KMS-11 (cell line): Measurements from ENCODE around the gene STH.

ENCODE experiments used
- H2AFZ ChIP-seq: fragments of 200-600 bp; sonication (generic); 2 replicates; pipeline ENCODE4 v1.6.1; 2016; ENCODE audit warnings: antibody characterized with exemption, mixed run types, low read depth
- H3K27ac ChIP-seq: fragments of 200-600 bp; sonication (generic); 2 replicates; pipeline ENCODE4 v1.6.1; 2016; ENCODE audit warnings: mild to moderate bottlenecking, mixed run types
- H3K27me3 ChIP-seq: fragments of 200-600 bp; sonication (generic); 2 replicates; pipeline ENCODE4 v1.6.1; 2017; ENCODE audit warnings: mild to moderate bottlenecking, low read depth, mixed run types, moderate library complexity; ENCODE audit not compliant: insufficient read depth
- H3K36me3 ChIP-seq: fragments of 200-600 bp; sonication (generic); 2 replicates; pipeline ENCODE4 v1.6.1; 2017; ENCODE audit warnings: mild to moderate bottlenecking, mixed run types; ENCODE audit not compliant: insufficient read depth
- H3K4me1 ChIP-seq: fragments of 200-600 bp; sonication (generic); 2 replicates; pipeline ENCODE4 v1.6.1; 2016; ENCODE audit warnings: mild to moderate bottlenecking, low read depth, mixed run types; ENCODE audit not compliant: poor library complexity, severe bottlenecking
- H3K4me2 ChIP-seq: fragments of 200-600 bp; sonication (generic); 2 replicates; pipeline ENCODE4 v1.7.0; 2016; ENCODE audit warnings: mild to moderate bottlenecking, mixed run types
- H3K4me3 ChIP-seq: fragments of 200-600 bp; sonication (generic); IDR thresholded peaks from 2 replicates; pipeline ENCODE4 v1.6.1; 2017; ENCODE audit warnings: low read depth, low read length, mixed read lengths; ENCODE audit not compliant: insufficient read depth
- H3K79me2 ChIP-seq: fragments of 200-600 bp; sonication (generic); 2 replicates; pipeline ENCODE4 v1.6.1; 2016; ENCODE audit warnings: low read depth, mixed run types; ENCODE audit not compliant: insufficient read depth
- H3K9ac ChIP-seq: fragments of 200-600 bp; sonication (generic); 2 replicates; pipeline ENCODE4 v1.6.1; 2016; ENCODE audit warnings: mild to moderate bottlenecking, mixed run types
- H4K20me1 ChIP-seq: fragments of 200-600 bp; sonication (generic); 2 replicates; pipeline ENCODE4 v1.6.1; 2016; ENCODE audit warnings: mild to moderate bottlenecking, mixed run types; ENCODE audit not compliant: insufficient read depth
- TF ChIP-seq, protein P1 (sequence below): fragments of 200-600 bp; sonication (generic); conservative IDR thresholded peaks from 2 replicates; pipeline ENCODE4 v1.6.1; 2017; ENCODE audit warnings: low read depth, mild to moderate bottlenecking, antibody characterized with exemption, low read length, moderate library complexity, mixed read lengths

STH gene

DNA sequence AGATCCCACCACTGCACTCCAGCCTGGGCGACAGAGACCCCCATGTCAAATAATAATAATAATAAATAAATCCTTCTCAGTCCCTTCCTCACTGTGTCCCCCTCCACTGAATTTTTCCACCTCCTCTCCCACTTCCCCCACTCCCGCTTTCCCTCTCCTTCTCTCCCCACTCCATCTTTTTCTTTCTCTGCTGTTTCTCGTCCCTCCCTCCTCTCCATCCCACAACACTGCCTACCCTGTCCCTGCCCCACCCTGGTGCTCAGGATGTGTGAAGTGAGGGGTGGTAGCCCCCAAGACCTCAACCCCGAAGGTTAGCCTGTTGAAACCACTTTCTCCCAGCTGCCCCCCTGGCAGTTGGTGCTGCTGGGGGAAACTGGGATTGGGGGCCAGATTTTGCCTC lies 34.4 kb upstream of the STH start:
- H3K4me3 ChIP-seq: no peak overlapping the region
- no peak overlapping the region for H3K27ac ChIP-seq
- H3K4me2 ChIP-seq: no peak overlapping the region
- H4K20me1 ChIP-seq: no peaks in the 10 kb centered on the region
- H3K9ac ChIP-seq: no peak overlapping the region
- H3K79me2 ChIP-seq: no peaks in the 10 kb centered on the region
- no peaks in the 10 kb centered on the region for H3K4me1 ChIP-seq
- H3K27me3 ChIP-seq: no peaks in the 10 kb centered on the region
- TF ChIP-seq, protein P1, sequence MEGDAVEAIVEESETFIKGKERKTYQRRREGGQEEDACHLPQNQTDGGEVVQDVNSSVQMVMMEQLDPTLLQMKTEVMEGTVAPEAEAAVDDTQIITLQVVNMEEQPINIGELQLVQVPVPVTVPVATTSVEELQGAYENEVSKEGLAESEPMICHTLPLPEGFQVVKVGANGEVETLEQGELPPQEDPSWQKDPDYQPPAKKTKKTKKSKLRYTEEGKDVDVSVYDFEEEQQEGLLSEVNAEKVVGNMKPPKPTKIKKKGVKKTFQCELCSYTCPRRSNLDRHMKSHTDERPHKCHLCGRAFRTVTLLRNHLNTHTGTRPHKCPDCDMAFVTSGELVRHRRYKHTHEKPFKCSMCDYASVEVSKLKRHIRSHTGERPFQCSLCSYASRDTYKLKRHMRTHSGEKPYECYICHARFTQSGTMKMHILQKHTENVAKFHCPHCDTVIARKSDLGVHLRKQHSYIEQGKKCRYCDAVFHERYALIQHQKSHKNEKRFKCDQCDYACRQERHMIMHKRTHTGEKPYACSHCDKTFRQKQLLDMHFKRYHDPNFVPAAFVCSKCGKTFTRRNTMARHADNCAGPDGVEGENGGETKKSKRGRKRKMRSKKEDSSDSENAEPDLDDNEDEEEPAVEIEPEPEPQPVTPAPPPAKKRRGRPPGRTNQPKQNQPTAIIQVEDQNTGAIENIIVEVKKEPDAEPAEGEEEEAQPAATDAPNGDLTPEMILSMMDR: no peak
- no peak overlapping the region for H2AFZ ChIP-seq
- H3K36me3 ChIP-seq: no peaks in the 10 kb centered on the region

DNA sequence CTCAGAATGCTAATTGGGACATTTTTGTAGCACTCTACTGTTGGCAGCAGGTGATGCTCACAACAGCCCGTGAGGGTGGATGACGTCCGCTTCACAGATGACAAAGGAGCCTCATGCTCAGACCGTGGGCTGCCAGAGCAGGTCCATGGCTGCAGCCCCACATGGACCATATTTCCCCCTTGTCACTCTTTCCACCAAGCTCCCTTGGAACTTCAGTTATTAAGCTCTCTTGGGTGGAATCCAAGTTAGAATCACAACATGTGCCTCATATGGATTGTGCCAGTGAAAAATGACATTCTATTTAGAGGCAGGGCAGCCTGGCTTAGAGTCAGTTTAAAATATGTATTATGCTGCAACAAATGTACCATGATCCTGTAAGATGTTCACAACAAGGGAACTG lies 33.2 kb upstream of the STH start:
- TF ChIP-seq, protein P1: no peak
- H3K79me2 ChIP-seq: no peaks in the 10 kb centered on the region
- no peak overlapping the region for H3K4me3 ChIP-seq
- no peaks in the 10 kb centered on the region for H3K36me3 ChIP-seq
- H2AFZ ChIP-seq: no peak overlapping the region
- H3K4me1 ChIP-seq: no peaks in the 10 kb centered on the region
- H4K20me1 ChIP-seq: no peaks in the 10 kb centered on the region
- H3K27me3 ChIP-seq: no peaks in the 10 kb centered on the region
- no peak overlapping the region for H3K27ac ChIP-seq
- H3K9ac ChIP-seq: no peak overlapping the region
- H3K4me2 ChIP-seq: no peak overlapping the region

DNA sequence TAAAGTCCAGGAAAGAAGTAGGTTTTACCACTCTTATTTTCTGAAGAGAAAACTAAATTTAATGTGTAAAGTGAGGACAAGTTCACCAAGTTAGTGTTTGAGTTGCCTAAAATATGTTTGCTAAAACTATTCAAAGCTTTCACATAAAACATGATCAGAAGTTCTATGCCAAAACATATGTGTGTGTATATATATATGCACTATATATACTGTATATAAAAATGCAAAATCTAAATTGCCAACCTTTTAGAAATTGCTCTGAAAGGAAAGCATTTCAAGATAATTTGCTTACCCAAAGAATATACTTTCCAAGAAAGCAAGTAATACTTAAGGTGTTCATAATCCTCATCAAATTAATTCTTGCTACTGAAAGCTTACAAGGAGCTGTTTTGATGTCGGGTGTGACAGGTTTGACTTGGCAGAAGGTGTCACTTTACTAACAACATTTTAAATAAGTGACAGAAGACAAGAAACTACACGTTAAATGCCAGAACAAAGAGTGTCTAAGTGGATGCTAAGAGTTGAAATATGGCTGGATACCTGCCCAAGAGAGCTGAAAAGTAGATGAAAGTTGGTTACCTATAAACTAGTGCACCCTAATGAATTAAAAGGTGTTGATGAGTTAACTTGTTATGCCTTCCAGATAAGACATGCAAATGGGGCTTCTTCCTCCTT lies 32.3 kb upstream of the STH start:
- Histone ChIP-seq H3K27me3 (no peaks in the 10 kb centered on the region), H4K20me1 (no peaks in the 10 kb centered on the region), H3K27ac (no peak overlapping the region), H3K36me3 (no peaks in the 10 kb centered on the region), H3K9ac (no peak overlapping the region), H3K4me3 (no peak overlapping the region), H3K4me1 (no peaks in the 10 kb centered on the region), H3K79me2 (no peaks in the 10 kb centered on the region), H3K4me2 (no peak overlapping the region), H2AFZ (no peak overlapping the region)
- TF ChIP-seq, protein P1: no peak

DNA sequence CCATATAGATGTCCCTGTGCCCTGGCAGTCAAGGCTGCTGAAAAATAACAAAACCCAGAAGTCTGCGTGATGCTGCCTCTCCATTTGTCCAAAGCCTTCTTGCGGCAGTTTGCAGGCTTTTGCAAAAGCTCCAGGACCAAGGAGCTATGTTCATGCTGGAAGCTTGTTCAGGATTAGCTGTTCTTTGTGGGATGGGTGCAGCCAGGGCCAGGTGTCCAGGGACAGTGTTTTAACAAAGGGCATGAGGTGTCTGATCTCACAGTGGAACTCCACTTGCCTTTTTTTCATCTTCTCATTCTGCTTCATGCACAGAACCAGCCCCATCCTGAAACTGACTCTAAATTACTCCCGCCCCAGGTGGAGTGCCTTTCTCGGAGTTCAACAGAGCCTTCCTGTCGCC lies 31.7 kb upstream of the STH start:
- Histone ChIP-seq H3K4me3 (no peak overlapping the region), H3K36me3 (no peaks in the 10 kb centered on the region)
- TF ChIP-seq, protein P1: no peak

More for the DNA sequence above, 31.7 kb upstream of the STH start:
- H3K27me3 ChIP-seq: no peaks in the 10 kb centered on the region
- no peaks in the 10 kb centered on the region for H3K4me1 ChIP-seq
- H3K4me2 ChIP-seq: no peak overlapping the region
- no peaks in the 10 kb centered on the region for H4K20me1 ChIP-seq
- no peak overlapping the region for H3K9ac ChIP-seq
- no peak overlapping the region for H2AFZ ChIP-seq
- H3K27ac ChIP-seq: no peak overlapping the region
- no peaks in the 10 kb centered on the region for H3K79me2 ChIP-seq
